Adipocyte (in vitro differentiated cells): ENCODE results near the gene TMEM63B.
A peak's percentile ranks its signal among the peaks of the same experiment; 100 is the strongest.

ENCODE experiments used
- DNase-seq: peaks from one replicate; pipeline ENCODE4 v3.0.0-alpha.2; 2015; ENCODE audit warnings: low read depth
- H3K27me3 ChIP-seq: replicated peaks from 2 replicates; pipeline ENCODE4 v1.7.0; 2013; ENCODE audit warnings: mild to moderate bottlenecking, low read length, moderate library complexity; ENCODE audit not compliant: control insufficient read depth, insufficient read depth
- H3K36me3 ChIP-seq: 2 replicates; pipeline ENCODE4 v1.7.0; 2013; ENCODE audit warnings: low read length, mild to moderate bottlenecking, moderate library complexity; ENCODE audit not compliant: control insufficient read depth, insufficient read depth, severe bottlenecking
- H3K4me1 ChIP-seq: 2 replicates; pipeline ENCODE4 v1.7.0; 2013; ENCODE audit warnings: mild to moderate bottlenecking, low read length, moderate library complexity; ENCODE audit not compliant: control insufficient read depth, insufficient read depth
- H3K4me3 ChIP-seq: 2 replicates; pipeline ENCODE4 v1.7.0; 2013; ENCODE audit warnings: mild to moderate bottlenecking, low read length, moderate library complexity
- H3K9ac ChIP-seq: 2 replicates; pipeline ENCODE4 v1.7.0; 2013; ENCODE audit warnings: mild to moderate bottlenecking, low read length, moderate library complexity
- H3K9me3 ChIP-seq: 2 replicates; pipeline ENCODE4 v1.7.0; 2013; ENCODE audit warnings: mild to moderate bottlenecking, low read length, moderate library complexity; ENCODE audit not compliant: control insufficient read depth

TMEM63B gene

DNA sequence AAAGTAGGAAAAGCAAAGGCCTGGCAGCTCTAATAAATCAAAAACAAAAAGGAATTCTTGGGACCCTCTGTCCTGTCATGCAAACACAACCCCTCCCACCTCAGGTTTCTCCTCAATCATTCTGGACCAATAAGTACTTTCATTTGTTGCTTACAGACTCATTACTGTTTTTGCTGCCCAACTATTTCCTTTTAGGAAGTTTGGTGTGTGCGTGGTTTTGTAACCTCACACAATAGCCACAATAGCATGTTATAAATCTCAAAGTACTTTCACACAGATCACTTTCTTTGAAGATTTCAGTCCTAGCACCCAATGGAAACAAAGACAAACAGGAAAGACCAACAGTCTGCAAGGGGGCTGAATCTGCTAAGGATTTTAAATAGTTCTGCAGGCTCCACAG is 4.6 kb upstream of the TMEM63B start:
- no peak for DNase-seq
- no peak overlapping the region for H3K4me3 ChIP-seq
- H3K36me3 ChIP-seq: no peaks in the 10 kb centered on the region
- no peak overlapping the region for H3K9ac ChIP-seq
- peaks cover 45% of the 10 kb centered on the region for H3K4me1 ChIP-seq
- H3K9me3 ChIP-seq: no peaks in the 10 kb centered on the region
- no peaks in the 10 kb centered on the region for H3K27me3 ChIP-seq

DNA sequence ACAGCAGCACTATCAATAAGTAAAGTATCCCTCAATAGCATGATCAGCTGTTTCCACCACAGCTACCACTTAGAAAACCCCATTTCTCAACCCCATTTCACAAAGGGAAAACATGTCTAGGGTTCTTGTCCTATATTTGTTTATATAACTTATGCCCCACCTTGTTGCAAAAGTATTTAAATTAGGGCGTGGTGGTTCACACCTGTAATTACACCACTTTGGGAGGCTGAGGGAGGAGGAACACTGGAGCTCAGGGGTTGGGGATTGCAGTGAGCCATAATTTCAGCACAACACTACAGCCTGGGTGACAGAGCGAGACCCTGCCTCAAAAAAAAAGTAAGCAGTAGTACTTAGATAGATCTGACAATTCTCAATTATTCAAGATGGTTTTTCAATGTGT is 3.8 kb upstream of the TMEM63B start:
- peaks cover 48% of the 10 kb centered on the region for H3K4me1 ChIP-seq
- H3K4me3 ChIP-seq: no peak overlapping the region
- no peaks in the 10 kb centered on the region for H3K36me3 ChIP-seq
- no peaks in the 10 kb centered on the region for H3K27me3 ChIP-seq
- no peak overlapping the region for H3K9ac ChIP-seq
- DNase-seq: no peak
- no peaks in the 10 kb centered on the region for H3K9me3 ChIP-seq

DNA sequence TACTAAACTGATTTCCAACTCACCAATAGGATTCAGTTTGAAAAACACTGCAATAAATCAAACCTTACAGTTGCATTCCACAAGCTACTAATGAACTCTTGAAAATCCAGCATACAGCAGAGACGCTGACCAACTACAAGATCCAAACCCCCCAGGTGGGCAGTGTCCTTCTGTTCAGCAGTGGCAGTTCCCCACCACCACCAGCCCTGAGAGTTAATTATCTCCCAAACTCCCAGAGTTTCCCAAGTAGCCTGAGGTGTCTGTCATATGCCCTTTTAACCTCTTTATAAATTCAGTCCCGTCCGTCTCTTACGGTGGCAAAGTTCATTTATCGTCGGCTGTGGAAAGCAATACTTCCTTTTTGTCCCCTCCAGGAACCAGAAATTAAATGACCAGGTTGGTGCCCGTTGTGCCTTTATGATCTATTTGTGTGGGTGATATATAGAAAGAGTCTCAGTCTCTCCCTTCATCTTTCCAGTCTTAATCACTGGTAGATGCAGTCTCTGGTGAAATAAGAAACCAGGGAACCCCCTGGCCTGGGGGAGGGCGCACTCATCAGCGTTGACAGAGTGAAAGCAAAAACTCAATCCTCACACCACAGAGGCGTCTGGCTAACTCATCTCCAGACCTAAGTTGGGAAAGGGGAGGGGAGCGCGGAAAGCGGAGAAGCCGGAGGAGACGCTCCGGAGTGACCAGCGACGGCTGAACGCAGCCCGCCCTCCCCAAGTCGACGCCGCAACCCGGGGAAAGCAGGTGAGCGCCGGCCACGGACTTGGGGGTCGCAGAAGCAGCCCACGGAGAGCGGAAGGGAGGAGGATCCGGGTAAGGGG is 819 bp upstream of the TMEM63B start:
- peak overlapping the region; percentile 85 for H3K4me3 ChIP-seq
- H3K27me3 ChIP-seq: no peaks in the 10 kb centered on the region
- no peaks in the 10 kb centered on the region for H3K36me3 ChIP-seq
- peak overlapping the region; percentile 81 for H3K9ac ChIP-seq
- H3K4me1 ChIP-seq: peaks cover 38% of the 10 kb centered on the region
- no peaks in the 10 kb centered on the region for H3K9me3 ChIP-seq
- DNase-seq: peak; percentile 86

DNA sequence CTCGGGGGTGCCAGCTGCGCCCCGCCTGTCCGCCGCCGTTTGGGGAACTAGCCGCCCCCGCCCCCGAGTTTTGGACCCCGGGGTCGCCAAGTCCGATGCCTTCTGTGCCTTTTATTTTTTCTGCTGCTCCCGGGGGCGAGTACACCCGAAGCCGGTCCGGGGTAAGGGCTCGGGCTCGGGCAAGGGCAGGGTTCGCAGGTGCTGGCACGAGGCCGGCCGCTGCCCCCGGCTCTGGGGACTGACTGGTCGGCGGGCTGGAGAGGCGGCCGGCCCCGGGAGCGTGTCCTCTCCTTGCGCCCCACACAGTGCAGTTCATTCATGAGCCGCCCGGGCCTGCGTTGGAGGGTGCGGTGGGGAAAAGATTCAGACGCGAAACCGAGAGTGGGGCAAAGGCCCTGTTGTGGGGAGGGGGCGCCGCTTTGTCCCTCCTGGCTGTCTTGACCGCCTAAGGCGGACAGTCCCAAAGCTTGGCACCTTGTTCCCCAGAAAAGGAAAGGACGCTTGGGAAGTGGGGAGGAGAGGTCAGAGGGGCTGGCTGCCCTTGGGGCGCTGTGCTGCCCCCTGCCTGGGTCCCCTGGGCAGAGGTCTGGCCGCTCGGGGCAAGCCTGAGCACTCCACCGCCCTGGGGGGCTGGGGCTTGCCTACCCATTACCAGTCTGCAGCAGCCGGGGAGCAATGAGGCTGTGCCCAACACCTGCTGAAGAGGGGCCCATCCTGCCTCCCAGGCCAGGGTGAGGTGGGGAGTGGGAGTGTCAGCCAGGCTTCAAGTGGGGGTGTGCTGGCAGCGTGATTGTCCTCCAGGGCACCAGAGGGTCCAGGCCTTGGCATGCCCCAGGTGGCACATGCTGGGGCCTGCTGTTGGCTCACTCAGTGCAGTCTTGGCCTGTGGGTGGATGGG is 915 bp downstream of the TMEM63B start:
- H3K9ac ChIP-seq: peak overlapping the region; percentile 91
- H3K9me3 ChIP-seq: no peaks in the 10 kb centered on the region
- H3K4me1 ChIP-seq: peaks cover 35% of the 10 kb centered on the region
- H3K4me3 ChIP-seq: peak overlapping the region; percentile 84
- peak; percentile 75 for DNase-seq
- H3K36me3 ChIP-seq: no peaks in the 10 kb centered on the region
- no peaks in the 10 kb centered on the region for H3K27me3 ChIP-seq

DNA sequence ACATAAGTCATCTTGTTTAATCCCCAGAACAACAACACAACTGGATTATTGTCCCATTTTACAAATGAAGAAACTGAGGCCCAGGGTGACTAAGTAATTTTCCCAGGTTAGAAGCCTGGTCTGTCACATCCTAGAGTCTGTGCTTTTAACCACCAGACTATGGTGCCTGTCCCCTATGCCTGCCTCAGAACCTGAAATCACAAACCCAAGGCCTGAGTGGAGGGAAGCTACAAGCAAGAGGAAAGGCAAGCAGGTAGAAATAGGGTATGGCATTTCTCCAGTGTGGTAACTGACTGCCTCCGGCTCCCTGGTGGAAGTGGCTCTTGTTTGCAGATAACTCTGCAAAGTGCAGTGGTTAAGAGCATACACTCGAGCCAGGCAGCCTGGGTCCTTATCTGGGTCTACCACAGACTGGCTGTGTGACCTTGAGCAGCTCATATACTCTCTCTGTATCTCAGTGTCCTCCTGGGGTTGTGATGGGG is 2.5 kb downstream of the TMEM63B start:
- Histone ChIP-seq H3K9me3 (no peaks in the 10 kb centered on the region), H3K36me3 (peaks cover 6% of the 10 kb centered on the region), H3K9ac (no peak overlapping the region), H3K4me3 (no peak overlapping the region), H3K27me3 (no peaks in the 10 kb centered on the region), H3K4me1 (peaks cover 33% of the 10 kb centered on the region)
- DNase-seq: no peak

DNA sequence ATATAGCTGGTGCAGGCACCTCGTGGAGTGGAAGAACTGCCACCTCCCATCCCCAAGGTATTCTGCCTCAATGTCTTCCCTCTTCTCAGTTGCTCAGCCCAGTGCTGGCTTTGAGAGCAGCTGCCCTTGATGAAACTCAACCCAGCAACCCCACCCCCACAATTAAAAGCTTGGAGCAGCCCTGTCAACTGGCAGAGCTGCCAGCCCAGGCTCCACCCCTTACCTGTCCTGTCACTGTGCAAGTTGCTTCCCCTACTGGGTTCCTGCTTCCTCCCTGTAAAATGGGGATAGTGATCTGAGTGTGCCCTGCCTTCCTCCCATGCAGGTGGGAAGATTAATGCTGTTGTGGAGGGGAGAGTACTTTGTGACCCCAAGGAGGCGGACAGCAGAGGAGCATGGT is 4.5 kb downstream of the TMEM63B start:
- peaks cover 17% of the 10 kb centered on the region for H3K4me1 ChIP-seq
- no peak overlapping the region for H3K9ac ChIP-seq
- H3K9me3 ChIP-seq: no peaks in the 10 kb centered on the region
- H3K4me3 ChIP-seq: no peak overlapping the region
- no peak for DNase-seq
- peaks cover 20% of the 10 kb centered on the region for H3K36me3 ChIP-seq
- H3K27me3 ChIP-seq: no peaks in the 10 kb centered on the region

DNA sequence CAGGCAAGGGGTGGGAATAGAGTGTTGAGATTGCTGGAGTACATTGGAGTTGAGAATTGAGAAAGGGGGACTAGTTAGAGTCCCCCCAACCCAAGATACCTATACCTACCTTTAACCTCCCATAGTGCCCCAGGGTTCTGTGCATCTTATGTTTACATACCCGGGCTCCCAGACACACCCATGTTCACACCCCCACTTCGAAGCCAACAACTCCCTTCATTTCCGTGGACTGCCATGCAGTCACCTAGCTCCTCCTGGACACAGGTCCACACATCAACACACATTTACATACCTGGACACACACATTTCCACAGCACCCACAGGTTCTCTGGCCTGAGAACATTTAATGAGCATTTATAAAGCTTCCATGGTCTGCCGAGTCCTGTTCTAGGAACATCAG is 5.1 kb downstream of the TMEM63B start:
- H3K4me1 ChIP-seq: peaks cover 17% of the 10 kb centered on the region
- H3K27me3 ChIP-seq: no peaks in the 10 kb centered on the region
- no peaks in the 10 kb centered on the region for H3K9me3 ChIP-seq
- H3K9ac ChIP-seq: peak overlapping the region; percentile 62
- peaks cover 26% of the 10 kb centered on the region for H3K36me3 ChIP-seq
- DNase-seq: no peak
- no peak overlapping the region for H3K4me3 ChIP-seq

DNA sequence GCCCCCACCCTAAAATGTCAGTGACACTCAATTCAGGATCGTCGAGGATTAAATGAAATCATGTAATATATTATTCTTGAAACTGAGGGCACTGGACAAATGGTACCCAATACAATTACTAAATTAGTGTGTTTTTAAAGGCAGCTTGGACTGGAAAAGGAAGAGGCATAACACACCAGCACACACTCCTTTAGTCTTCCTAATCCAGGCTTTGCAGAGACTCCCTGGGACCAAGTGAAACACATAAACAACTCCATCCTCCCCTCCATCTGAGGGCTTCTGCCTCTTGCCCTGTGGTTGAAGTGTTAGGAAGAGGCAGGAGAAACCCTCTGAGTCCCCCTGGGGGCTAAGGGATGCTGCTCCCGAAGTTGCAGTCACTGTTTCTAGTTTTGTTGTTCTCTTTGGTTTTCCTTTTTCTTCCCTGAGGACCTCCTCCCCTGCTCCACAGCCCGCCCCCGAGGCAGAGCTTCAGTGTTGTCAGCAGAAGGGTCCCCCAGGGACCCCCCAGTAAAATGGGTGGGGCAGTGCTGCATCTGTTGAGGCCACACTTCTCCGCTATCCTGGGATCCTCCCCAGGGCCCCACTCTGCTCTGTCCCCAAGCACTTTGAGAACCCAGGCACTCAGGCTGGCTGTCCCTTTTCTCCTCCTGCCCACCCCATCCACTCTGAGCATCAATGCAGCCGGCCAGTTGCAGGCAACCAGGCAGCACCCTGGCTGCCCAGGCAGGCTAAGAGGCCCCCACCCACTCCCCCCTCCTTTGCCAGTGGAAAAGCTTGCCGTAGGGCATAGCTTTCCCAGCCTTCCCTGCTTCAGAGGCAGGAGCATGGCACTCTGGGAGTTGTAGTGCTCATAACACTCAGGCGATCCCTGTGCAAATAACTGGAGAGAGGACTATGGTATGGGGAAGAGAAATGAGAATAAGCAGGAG is 5.9 kb downstream of the TMEM63B start:
- Histone ChIP-seq H3K4me3 (peak overlapping the region; percentile 46), H3K9ac (peak overlapping the region; percentile 62), H3K36me3 (peaks cover 27% of the 10 kb centered on the region), H3K4me1 (peaks cover 17% of the 10 kb centered on the region), H3K9me3 (no peaks in the 10 kb centered on the region), H3K27me3 (no peaks in the 10 kb centered on the region)
- DNase-seq: peak; percentile 85

DNA sequence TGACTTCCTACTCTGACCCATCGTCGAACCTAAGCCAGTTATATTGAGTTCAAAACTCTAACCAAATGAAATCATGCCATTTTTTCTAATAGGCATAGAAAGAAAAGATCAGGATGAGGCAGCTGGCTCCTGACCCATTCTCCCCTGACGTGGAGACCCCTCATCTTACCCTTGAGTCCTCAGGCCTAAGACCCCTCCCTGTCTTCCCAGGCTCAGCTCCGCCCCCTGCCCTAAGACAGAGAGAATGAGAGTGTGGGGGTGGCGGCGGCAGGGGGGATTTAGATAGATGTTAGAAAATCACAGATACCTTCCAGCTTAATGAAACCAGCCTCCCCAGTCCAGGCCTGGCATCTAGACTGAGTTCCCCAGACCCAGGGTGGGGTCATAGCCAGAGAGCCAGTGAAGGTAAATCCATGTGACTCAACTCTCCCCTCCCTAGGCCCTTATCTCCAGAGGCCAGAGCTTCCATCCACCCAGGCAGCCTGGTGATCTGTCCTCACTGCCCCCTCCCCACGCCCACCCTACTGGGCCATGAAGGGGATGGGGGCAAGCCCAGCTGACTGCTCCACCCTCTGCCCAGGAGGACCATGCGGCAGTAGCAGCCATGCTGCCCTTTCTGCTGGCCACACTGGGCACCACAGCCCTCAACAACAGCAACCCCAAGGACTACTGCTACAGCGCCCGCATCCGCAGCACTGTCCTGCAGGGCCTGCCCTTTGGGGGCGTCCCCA is 6.8 kb downstream of the TMEM63B start:
- DNase-seq: no peak
- peaks cover 34% of the 10 kb centered on the region for H3K36me3 ChIP-seq
- no peaks in the 10 kb centered on the region for H3K9me3 ChIP-seq
- no peaks in the 10 kb centered on the region for H3K27me3 ChIP-seq
- no peak overlapping the region for H3K4me3 ChIP-seq
- H3K4me1 ChIP-seq: peaks cover 10% of the 10 kb centered on the region
- no peak overlapping the region for H3K9ac ChIP-seq

DNA sequence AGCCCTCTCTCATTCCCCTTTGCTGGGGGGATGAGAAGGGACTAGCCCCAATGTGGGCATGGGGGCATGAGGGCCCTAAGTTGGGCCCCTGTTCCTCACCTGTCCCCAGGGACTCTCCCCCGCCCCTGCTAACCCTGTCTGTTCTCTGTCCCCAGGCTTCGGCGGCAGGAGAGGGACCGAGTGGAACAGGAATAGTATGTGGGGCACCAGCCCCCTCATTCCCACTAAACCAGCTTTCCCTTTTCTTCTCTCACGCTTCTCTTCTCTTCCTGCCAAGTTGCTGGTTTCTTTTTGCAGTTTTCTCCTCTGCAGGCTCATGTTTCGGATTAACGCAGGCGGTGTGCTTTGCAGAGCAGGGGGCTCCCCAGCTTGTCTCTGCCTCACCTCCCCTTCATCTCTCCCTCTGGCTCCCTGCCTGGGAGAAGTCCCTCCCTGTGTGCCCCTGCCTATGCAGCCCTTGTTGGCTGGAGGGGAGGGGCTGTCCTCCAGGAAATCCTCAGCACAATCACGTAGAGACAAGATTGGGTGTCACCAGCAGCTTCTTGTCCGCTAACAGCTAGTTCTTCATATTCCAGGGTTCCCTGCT is 7.9 kb downstream of the TMEM63B start:
- Histone ChIP-seq H3K36me3 (peaks cover 45% of the 10 kb centered on the region), H3K9me3 (no peaks in the 10 kb centered on the region)
- DNase-seq: no peak

More for the DNA sequence above, 7.9 kb downstream of the TMEM63B start:
- Histone ChIP-seq H3K27me3 (no peaks in the 10 kb centered on the region), H3K9ac (no peak overlapping the region), H3K4me1 (peaks cover 10% of the 10 kb centered on the region), H3K4me3 (no peak overlapping the region)
